HG03025 (cell line): ENCODE data around the gene ISCA1.

Experiments used
- ATAC-seq: cut with Tn5 transposase; IDR thresholded peaks from one replicate; pipeline ENCODE4 v1.9.1; 2021; ENCODE audit warnings: mild to moderate bottlenecking, moderate library complexity; ENCODE audit not compliant: unreplicated experiment, low FRiP score

Gene ISCA1

GRCh38 chr9:86238861-86239770 is 43.2 kb downstream of the ISCA1 start:
- no peak for ATAC-seq

GRCh38 chr9:86230858-86231257 is 51.5 kb downstream of the ISCA1 start:
- no peak for ATAC-seq

GRCh38 chr9:86222667-86223066 is 59.7 kb downstream of the ISCA1 start:
- no peak for ATAC-seq

GRCh38 chr9:86219606-86220005 is 62.7 kb downstream of the ISCA1 start:
- no peak for ATAC-seq

- ATAC-seq: no peak
Measured at GRCh38 chr9:86217076-86217755, 65.1 kb downstream of the ISCA1 start.
